Osteocyte (in vitro differentiated cells): ENCODE measurements around the gene ZNF10. TPM values are rescaled to one million over a fixed set of nuclear protein-coding genes. Genes with fewer than 3 reads are reported as not detected.

Experiments
- DNase-seq: peaks from one replicate; pipeline ENCODE4 v3.0.0; 2021; ENCODE audit warnings: mixed read lengths; ENCODE audit not compliant: unreplicated experiment; ENCODE audit errors: extremely low spot score
- H3K27ac Mint-ChIP-seq: one replicate; pipeline ENCODE4 v1.8.0; 2021; ENCODE audit warnings: mild to moderate bottlenecking, mixed read lengths; ENCODE audit not compliant: unreplicated experiment
- H3K27me3 Mint-ChIP-seq: one replicate; pipeline ENCODE4 v1.8.0; 2021; ENCODE audit warnings: mixed read lengths; ENCODE audit not compliant: unreplicated experiment
- H3K36me3 Mint-ChIP-seq: one replicate; pipeline ENCODE4 v1.8.0; 2021; ENCODE audit warnings: mixed read lengths; ENCODE audit not compliant: unreplicated experiment
- H3K4me1 Mint-ChIP-seq: one replicate; pipeline ENCODE4 v1.8.0; 2021; ENCODE audit warnings: mixed read lengths; ENCODE audit not compliant: unreplicated experiment
- H3K4me3 Mint-ChIP-seq: one replicate; pipeline ENCODE4 v1.8.0; 2021; ENCODE audit warnings: mild to moderate bottlenecking, moderate library complexity, mixed read lengths; ENCODE audit not compliant: unreplicated experiment
- H3K9me3 Mint-ChIP-seq: one replicate; pipeline ENCODE4 v1.8.0; 2021; ENCODE audit warnings: mixed read lengths; ENCODE audit not compliant: unreplicated experiment
- total RNA-seq: library from RNA; stranded (reverse); gene quantifications from 2 replicates; pipeline ENCODE4 v1.2.1, GENCODE V29; 2021
- TF ChIP-seq, protein P1 (sequence below): fragments of 200-600 bp; sonication (generic); IDR thresholded peaks from 2 replicates; pipeline ENCODE4 v1.5.0; 2021; ENCODE audit warnings: antibody characterized with exemption, mild to moderate bottlenecking, moderate library complexity

Gene ZNF10
- total RNA-seq, 1 donor from 2014 or later, result 17.3 TPM

DNA sequence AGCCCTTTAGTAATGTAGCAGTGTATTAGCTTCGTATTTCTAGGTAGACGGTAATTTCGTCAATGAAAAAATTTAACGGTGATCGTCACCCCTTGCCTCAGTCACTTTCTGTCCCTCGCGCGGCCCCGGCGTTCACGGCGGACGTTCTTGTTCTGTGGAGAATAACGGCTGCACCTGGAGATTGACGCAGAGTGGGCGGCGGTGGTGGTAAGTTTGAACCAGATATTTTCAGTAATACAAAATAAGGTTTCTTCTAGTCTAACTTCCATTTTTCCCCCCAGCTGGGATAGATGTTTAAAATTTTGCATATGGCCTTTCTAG, 341 bp downstream of the ZNF10 start:
- no peak for DNase-seq
- no peaks in the 10 kb centered on the region for H3K27me3 Mint-ChIP-seq
- peak overlapping the region; percentile 96 for H3K4me3 Mint-ChIP-seq
- TF ChIP-seq, protein P1, sequence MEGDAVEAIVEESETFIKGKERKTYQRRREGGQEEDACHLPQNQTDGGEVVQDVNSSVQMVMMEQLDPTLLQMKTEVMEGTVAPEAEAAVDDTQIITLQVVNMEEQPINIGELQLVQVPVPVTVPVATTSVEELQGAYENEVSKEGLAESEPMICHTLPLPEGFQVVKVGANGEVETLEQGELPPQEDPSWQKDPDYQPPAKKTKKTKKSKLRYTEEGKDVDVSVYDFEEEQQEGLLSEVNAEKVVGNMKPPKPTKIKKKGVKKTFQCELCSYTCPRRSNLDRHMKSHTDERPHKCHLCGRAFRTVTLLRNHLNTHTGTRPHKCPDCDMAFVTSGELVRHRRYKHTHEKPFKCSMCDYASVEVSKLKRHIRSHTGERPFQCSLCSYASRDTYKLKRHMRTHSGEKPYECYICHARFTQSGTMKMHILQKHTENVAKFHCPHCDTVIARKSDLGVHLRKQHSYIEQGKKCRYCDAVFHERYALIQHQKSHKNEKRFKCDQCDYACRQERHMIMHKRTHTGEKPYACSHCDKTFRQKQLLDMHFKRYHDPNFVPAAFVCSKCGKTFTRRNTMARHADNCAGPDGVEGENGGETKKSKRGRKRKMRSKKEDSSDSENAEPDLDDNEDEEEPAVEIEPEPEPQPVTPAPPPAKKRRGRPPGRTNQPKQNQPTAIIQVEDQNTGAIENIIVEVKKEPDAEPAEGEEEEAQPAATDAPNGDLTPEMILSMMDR, result no peak
- H3K36me3 Mint-ChIP-seq, result peaks cover 59% of the 10 kb centered on the region
- H3K9me3 Mint-ChIP-seq, result peaks cover 35% of the 10 kb centered on the region
- peaks cover 15% of the 10 kb centered on the region for H3K4me1 Mint-ChIP-seq
- peak overlapping the region; percentile 99 for H3K27ac Mint-ChIP-seq

DNA sequence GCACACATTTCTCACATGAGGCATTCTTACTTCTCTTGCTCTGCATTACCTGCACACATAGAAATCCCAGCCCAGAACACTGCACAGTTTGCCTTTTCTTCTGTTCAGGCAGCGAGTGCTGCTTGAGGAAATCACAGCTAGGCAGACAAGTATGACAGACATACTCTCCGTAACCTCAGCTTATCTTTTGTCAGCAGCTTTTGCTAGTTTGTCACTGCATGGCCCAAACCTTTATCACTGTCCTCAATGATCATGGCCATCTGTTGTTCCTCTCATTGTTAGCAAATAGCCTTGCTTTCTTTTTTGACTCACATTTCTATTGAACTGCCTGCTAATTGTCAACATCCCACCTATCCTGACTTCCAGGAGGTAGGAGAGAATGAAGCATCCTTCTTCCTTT, 5.3 kb downstream of the ZNF10 start:
- H3K9me3 Mint-ChIP-seq, result peaks cover 54% of the 10 kb centered on the region
- no peaks in the 10 kb centered on the region for H3K27me3 Mint-ChIP-seq
- H3K4me1 Mint-ChIP-seq, result peaks cover 10% of the 10 kb centered on the region
- H3K4me3 Mint-ChIP-seq, result no peak overlapping the region
- H3K27ac Mint-ChIP-seq, result no peak overlapping the region
- TF ChIP-seq, protein P1, result no peak
- peaks cover 77% of the 10 kb centered on the region for H3K36me3 Mint-ChIP-seq
- DNase-seq, result no peak

DNA sequence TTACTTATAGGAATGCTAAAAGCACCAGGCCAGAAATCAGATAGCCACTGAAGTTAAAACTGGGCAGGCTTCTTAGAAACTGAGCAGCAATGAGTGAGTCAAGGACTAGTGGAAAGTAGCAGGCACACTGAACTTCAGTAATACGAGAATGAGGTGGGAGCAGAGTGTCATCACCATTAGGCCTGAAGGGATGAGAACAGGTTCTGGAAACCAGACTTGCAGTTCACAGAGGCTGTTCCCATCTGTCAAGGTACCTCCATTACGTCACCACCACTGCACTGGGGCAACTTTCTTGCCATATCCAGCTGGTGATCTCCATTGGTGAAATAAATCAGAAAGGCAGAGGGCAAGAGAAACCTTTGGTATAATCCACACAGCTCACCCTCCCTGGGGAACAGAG, 15.6 kb downstream of the ZNF10 start:
- DNase-seq, result no peak
- H3K36me3 Mint-ChIP-seq, result peaks cover 76% of the 10 kb centered on the region
- H3K27me3 Mint-ChIP-seq, result no peaks in the 10 kb centered on the region
- peaks cover 52% of the 10 kb centered on the region for H3K9me3 Mint-ChIP-seq
- TF ChIP-seq, protein P1, result no peak
- no peaks in the 10 kb centered on the region for H3K4me1 Mint-ChIP-seq
- H3K27ac Mint-ChIP-seq, result no peak overlapping the region
- no peak overlapping the region for H3K4me3 Mint-ChIP-seq

DNA sequence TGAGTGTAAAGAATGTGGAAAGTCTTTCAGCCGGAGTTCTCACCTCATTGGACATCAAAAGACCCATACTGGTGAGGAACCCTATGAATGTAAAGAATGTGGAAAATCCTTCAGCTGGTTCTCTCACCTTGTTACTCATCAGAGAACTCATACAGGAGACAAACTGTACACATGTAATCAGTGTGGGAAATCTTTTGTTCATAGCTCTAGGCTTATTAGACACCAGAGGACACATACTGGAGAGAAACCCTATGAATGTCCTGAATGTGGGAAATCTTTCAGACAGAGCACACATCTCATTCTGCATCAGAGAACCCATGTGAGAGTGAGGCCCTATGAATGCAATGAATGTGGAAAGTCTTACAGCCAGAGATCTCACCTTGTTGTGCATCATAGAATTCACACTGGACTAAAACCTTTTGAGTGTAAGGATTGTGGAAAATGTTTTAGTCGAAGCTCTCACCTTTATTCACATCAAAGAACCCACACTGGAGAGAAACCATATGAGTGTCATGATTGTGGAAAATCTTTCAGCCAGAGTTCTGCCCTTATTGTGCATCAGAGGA, 25.8 kb downstream of the ZNF10 start:
- Mint-ChIP-seq H3K4me1 (no peaks in the 10 kb centered on the region), H3K9me3 (peaks cover 74% of the 10 kb centered on the region), H3K27me3 (no peaks in the 10 kb centered on the region), H3K36me3 (peaks cover 80% of the 10 kb centered on the region), H3K4me3 (no peak overlapping the region), H3K27ac (no peak overlapping the region)
- TF ChIP-seq, protein P1, result no peak
- DNase-seq, result no peak

DNA sequence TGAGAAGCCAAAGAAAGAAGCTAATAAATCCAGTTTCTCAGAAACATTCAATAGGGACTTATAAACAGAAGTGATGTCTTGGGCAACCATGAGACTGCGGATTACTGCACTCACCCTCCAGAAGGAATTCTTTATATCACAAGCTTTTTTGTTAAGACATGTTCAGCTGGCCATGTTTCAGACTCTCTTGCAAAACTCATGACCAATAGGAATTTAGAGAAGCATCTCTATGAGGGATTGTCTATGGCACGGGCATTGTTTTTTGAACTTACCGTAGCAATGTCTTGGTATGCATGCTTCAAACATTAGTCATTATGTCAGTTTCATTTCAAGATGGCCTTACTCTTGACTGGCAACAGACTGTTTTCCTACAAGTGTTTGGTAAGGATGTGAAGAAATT, 35.3 kb downstream of the ZNF10 start:
- no peak for DNase-seq
- Mint-ChIP-seq H3K27me3 (no peaks in the 10 kb centered on the region), H3K9me3 (peaks cover 41% of the 10 kb centered on the region), H3K27ac (no peak overlapping the region), H3K4me1 (no peaks in the 10 kb centered on the region), H3K36me3 (peaks cover 2% of the 10 kb centered on the region), H3K4me3 (no peak overlapping the region)
- TF ChIP-seq, protein P1, result no peak
